Neural progenitor cell (in vitro differentiated cells): ENCODE measurements around the gene ANO2. TPM values are rescaled to one million over a fixed set of nuclear protein-coding genes. Genes with fewer than 3 reads are reported as not detected.

Experiments
- DNase-seq: peaks from one replicate; pipeline ENCODE4 v3.0.0-alpha.2; 2016; ENCODE audit warnings: low spot score
- H2AFZ ChIP-seq: fragments of 200-600 bp; sonication (generic); replicated peaks from 2 replicates; pipeline ENCODE4 v1.6.1; 2016; ENCODE audit warnings: antibody characterized with exemption
- H3F3A ChIP-seq: fragments of 200-600 bp; sonication (generic); 2 replicates; pipeline ENCODE4 v1.6.1; 2016; ENCODE audit warnings: antibody characterized with exemption, low read depth
- H3K27ac ChIP-seq: fragments of 200-600 bp; sonication (generic); 2 replicates; pipeline ENCODE4 v1.5.1; 2016; ENCODE audit warnings: mild to moderate bottlenecking
- H3K27me3 ChIP-seq: fragments of 200-600 bp; sonication (generic); 2 replicates; pipeline ENCODE4 v1.6.1; 2016; ENCODE audit warnings: mild to moderate bottlenecking, moderate library complexity
- H3K36me3 ChIP-seq: fragments of 200-600 bp; sonication (generic); 2 replicates; pipeline ENCODE4 v1.5.1; 2016
- H3K4me1 ChIP-seq: fragments of 200-600 bp; sonication (generic); 2 replicates; pipeline ENCODE4 v1.6.1; 2016; ENCODE audit warnings: mixed run types
- H3K4me2 ChIP-seq: fragments of 200-600 bp; sonication (generic); 2 replicates; pipeline ENCODE4 v1.6.1; 2016
- H3K4me3 ChIP-seq: fragments of 200-600 bp; sonication (generic); 2 replicates; pipeline ENCODE4 v1.5.1; 2016
- H3K79me2 ChIP-seq: fragments of 200-600 bp; sonication (generic); 2 replicates; pipeline ENCODE4 v1.6.1; 2016; ENCODE audit warnings: low read depth
- H3K9ac ChIP-seq: fragments of 200-600 bp; sonication (generic); 2 replicates; pipeline ENCODE4 v1.6.1; 2016
- H3K9me3 ChIP-seq: fragments of 200-600 bp; sonication (generic); 2 replicates; pipeline ENCODE4 v1.5.1; 2016; ENCODE audit warnings: low read depth
- H4K20me1 ChIP-seq: fragments of 200-600 bp; sonication (generic); 2 replicates; pipeline ENCODE4 v1.6.1; 2016; ENCODE audit warnings: low read depth
- H3K27ac Mint-ChIP-seq: 3 replicates; pipeline ENCODE4 v1.8.0; 2021; ENCODE audit warnings: mixed read lengths
- H3K27me3 Mint-ChIP-seq: 2 replicates; pipeline ENCODE4 v1.8.0; 2022; ENCODE audit warnings: low read depth, mild to moderate bottlenecking, inconsistent platforms, moderate library complexity, mixed read lengths; ENCODE audit not compliant: insufficient read depth
- H3K36me3 Mint-ChIP-seq: 3 replicates; pipeline ENCODE4 v1.8.0; 2021; ENCODE audit warnings: mixed read lengths
- H3K4me1 Mint-ChIP-seq: 3 replicates; pipeline ENCODE4 v1.8.0; 2021; ENCODE audit warnings: mixed read lengths
- H3K4me3 Mint-ChIP-seq: 3 replicates; pipeline ENCODE4 v1.8.0; 2021; ENCODE audit warnings: mild to moderate bottlenecking, moderate library complexity, mixed read lengths
- H3K9me3 Mint-ChIP-seq: 3 replicates; pipeline ENCODE4 v1.8.0; 2020; ENCODE audit warnings: mixed read lengths
- EZH2 ChIP-seq: fragments of 200-600 bp; sonication (generic); IDR thresholded peaks from 2 replicates; pipeline ENCODE4 v1.6.1; 2017; ENCODE audit warnings: antibody characterized with exemption, mild to moderate bottlenecking, moderate library complexity
- EZH2phosphoT487 ChIP-seq: fragments of 200-600 bp; sonication (generic); IDR thresholded peaks from 2 replicates; pipeline ENCODE4 v1.6.1; 2017; ENCODE audit warnings: antibody characterized with exemption
- total RNA-seq: library from RNA; depleted of rRNA; stranded (reverse); fragments of >200 nt; gene quantifications from 2 replicates; pipeline ENCODE4 v1.2.3, GENCODE V29; 2015; ENCODE audit warnings: low replicate concordance
- TF ChIP-seq, protein P1 (sequence below): fragments of 200-600 bp; sonication (generic); IDR thresholded peaks from 2 replicates; pipeline ENCODE4 v1.5.1; 2017; ENCODE audit warnings: antibody characterized with exemption, mild to moderate bottlenecking

The ANO2 gene
- total RNA-seq, 1 donor from 2014 or later = 4.8 TPM

DNA sequence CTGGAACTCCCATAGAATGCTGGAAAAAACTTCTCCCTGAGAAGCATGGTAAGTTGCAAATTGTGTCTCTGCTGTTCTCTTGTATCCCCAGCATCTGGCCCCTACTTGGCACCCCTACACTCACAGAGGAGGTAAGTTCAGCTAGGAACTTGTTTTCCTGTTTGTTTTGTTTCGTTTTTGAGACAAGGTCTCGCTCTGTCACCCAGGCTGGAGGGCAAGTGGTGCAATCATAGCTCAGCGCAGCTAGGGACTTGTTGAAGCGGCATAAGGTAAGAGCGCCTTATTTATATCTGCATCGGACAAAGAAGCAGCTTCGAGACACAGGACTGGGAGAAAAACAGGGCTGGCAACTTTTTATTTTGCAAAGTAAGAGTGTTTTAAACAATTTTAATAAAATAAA lies 18.5 kb upstream of the ANO2 start:
- Histone ChIP-seq H3K27me3 (no peaks in the 10 kb centered on the region), H4K20me1 (no peaks in the 10 kb centered on the region), H3K27ac (no peak overlapping the region), H2AFZ (no peak overlapping the region), H3F3A (peaks cover 4% of the 10 kb centered on the region), H3K4me3 (no peak overlapping the region), H3K9me3 (no peaks in the 10 kb centered on the region), H3K4me2 (no peak overlapping the region), H3K79me2 (no peaks in the 10 kb centered on the region), H3K9ac (no peak overlapping the region), H3K4me1 (peaks cover 14% of the 10 kb centered on the region), H3K36me3 (no peaks in the 10 kb centered on the region)
- H3K4me1 Mint-ChIP-seq = peaks cover 39% of the 10 kb centered on the region
- no peaks in the 10 kb centered on the region for H3K9me3 Mint-ChIP-seq
- H3K4me3 Mint-ChIP-seq = no peak overlapping the region
- TF ChIP-seq EZH2phosphoT487 = no peak
- TF ChIP-seq, protein P1, sequence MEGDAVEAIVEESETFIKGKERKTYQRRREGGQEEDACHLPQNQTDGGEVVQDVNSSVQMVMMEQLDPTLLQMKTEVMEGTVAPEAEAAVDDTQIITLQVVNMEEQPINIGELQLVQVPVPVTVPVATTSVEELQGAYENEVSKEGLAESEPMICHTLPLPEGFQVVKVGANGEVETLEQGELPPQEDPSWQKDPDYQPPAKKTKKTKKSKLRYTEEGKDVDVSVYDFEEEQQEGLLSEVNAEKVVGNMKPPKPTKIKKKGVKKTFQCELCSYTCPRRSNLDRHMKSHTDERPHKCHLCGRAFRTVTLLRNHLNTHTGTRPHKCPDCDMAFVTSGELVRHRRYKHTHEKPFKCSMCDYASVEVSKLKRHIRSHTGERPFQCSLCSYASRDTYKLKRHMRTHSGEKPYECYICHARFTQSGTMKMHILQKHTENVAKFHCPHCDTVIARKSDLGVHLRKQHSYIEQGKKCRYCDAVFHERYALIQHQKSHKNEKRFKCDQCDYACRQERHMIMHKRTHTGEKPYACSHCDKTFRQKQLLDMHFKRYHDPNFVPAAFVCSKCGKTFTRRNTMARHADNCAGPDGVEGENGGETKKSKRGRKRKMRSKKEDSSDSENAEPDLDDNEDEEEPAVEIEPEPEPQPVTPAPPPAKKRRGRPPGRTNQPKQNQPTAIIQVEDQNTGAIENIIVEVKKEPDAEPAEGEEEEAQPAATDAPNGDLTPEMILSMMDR = no peak
- no peak for TF ChIP-seq EZH2
- peaks cover 3% of the 10 kb centered on the region for H3K27me3 Mint-ChIP-seq
- no peak for DNase-seq
- no peak overlapping the region for H3K27ac Mint-ChIP-seq
- no peaks in the 10 kb centered on the region for H3K36me3 Mint-ChIP-seq

DNA sequence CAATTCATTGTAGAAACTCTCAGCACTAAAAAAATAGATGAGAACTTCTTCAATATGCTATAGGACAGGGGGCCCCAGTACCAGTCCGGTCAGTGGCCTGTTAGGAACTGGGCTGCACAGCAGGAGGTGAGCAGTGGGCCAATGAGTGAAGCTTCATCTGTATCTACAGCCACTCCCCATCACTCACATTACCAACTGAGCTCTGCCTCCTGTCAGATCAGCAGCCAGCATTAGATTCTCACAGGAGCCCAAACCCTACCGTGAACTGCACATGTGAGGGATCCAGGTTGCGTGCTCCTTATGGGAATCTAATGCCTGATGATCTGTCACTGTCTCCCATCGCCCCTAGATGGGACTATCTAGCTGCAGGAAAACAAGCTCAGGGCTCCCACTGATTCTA lies 15.7 kb upstream of the ANO2 start:
- H3F3A ChIP-seq = peaks cover 4% of the 10 kb centered on the region
- H3K4me3 Mint-ChIP-seq = no peak overlapping the region
- no peak overlapping the region for H3K4me2 ChIP-seq
- no peaks in the 10 kb centered on the region for H4K20me1 ChIP-seq
- H2AFZ ChIP-seq = no peak overlapping the region
- peak; percentile 36 for DNase-seq
- no peak overlapping the region for H3K4me3 ChIP-seq
- H3K27ac Mint-ChIP-seq = no peak overlapping the region
- H3K4me1 ChIP-seq = peaks cover 14% of the 10 kb centered on the region
- no peak overlapping the region for H3K9ac ChIP-seq
- TF ChIP-seq EZH2phosphoT487 (no peak), EZH2 (no peak)
- TF ChIP-seq, protein P1 = no peak
- H3K27me3 ChIP-seq = no peaks in the 10 kb centered on the region
- H3K36me3 Mint-ChIP-seq = no peaks in the 10 kb centered on the region
- H3K27ac ChIP-seq = no peak overlapping the region
- H3K27me3 Mint-ChIP-seq = no peaks in the 10 kb centered on the region
- no peaks in the 10 kb centered on the region for H3K36me3 ChIP-seq
- H3K4me1 Mint-ChIP-seq = peaks cover 27% of the 10 kb centered on the region
- peaks cover 4% of the 10 kb centered on the region for H3K9me3 Mint-ChIP-seq
- no peaks in the 10 kb centered on the region for H3K9me3 ChIP-seq
- no peaks in the 10 kb centered on the region for H3K79me2 ChIP-seq

DNA sequence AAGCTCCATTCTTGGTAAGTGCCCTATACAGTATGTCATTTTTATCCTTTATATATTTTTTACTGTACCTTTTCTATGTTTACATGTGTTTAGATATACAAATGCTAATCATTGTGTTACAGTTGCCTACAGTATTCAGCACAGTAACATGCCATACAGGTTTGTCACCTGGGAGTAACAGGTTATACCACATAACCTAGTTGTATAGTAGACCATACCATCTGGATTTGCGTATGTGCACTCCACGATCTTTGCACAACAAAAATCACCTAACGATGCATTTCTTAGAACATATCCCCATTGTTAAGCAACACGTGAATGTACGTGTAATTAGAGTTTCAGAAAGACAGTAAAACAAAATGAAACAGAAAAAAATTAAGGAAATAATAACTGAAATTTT lies 11.9 kb upstream of the ANO2 start:
- Mint-ChIP-seq H3K4me1 (peaks cover 3% of the 10 kb centered on the region), H3K27me3 (no peaks in the 10 kb centered on the region), H3K9me3 (peaks cover 8% of the 10 kb centered on the region), H3K27ac (no peak overlapping the region), H3K36me3 (no peaks in the 10 kb centered on the region), H3K4me3 (no peak overlapping the region)
- Histone ChIP-seq H3K4me3 (no peak overlapping the region), H2AFZ (no peak overlapping the region), H3K9me3 (no peaks in the 10 kb centered on the region), H3K4me1 (no peaks in the 10 kb centered on the region), H4K20me1 (no peaks in the 10 kb centered on the region), H3K27ac (no peak overlapping the region), H3K9ac (no peak overlapping the region), H3K36me3 (no peaks in the 10 kb centered on the region), H3K27me3 (no peaks in the 10 kb centered on the region), H3K4me2 (no peak overlapping the region), H3F3A (no peaks in the 10 kb centered on the region), H3K79me2 (no peaks in the 10 kb centered on the region)
- no peak for DNase-seq
- TF ChIP-seq EZH2phosphoT487 = no peak
- TF ChIP-seq, protein P1 = no peak
- TF ChIP-seq EZH2 = no peak
